HG02970 (cell line): ENCODE measurements around the gene ZHX3.

Experiments
- ATAC-seq: cut with Tn5 transposase; IDR thresholded peaks from one replicate; pipeline ENCODE4 v1.9.1; 2021; ENCODE audit warnings: mild to moderate bottlenecking, moderate library complexity, moderate number of reproducible peaks; ENCODE audit not compliant: unreplicated experiment, low FRiP score

The ZHX3 gene

GRCh38 chr20:41165001-41165882 lies 152.3 kb downstream of the ZHX3 start:
- ATAC-seq, result no peak

- no peak for ATAC-seq
These were observed 153.7 kb downstream of the ZHX3 start for GRCh38 chr20:41163821-41164220.

- ATAC-seq, result no peak
These were observed 155.1 kb downstream of the ZHX3 start for GRCh38 chr20:41162396-41162795.

GRCh38 chr20:41161886-41162285 lies 155.6 kb downstream of the ZHX3 start:
- no peak for ATAC-seq

- ATAC-seq, result no peak
These were observed 156.8 kb downstream of the ZHX3 start for GRCh38 chr20:41160686-41161085.

- no peak for ATAC-seq
These were observed 158.0 kb downstream of the ZHX3 start for GRCh38 chr20:41159547-41159946.

GRCh38 chr20:41158082-41158625 lies 159.4 kb downstream of the ZHX3 start:
- no peak for ATAC-seq

- ATAC-seq, result no peak
These were observed 162.3 kb downstream of the ZHX3 start for GRCh38 chr20:41155261-41155660.

- ATAC-seq, result no peak
These were observed 162.9 kb downstream of the ZHX3 start for GRCh38 chr20:41154436-41155176.

GRCh38 chr20:41152108-41152757 lies 165.3 kb downstream of the ZHX3 start:
- ATAC-seq, result no peak

GRCh38 chr20:41151134-41151869 lies 166.2 kb downstream of the ZHX3 start:
- ATAC-seq, result no peak

- no peak for ATAC-seq
These were observed 166.9 kb downstream of the ZHX3 start for GRCh38 chr20:41150664-41151063.

GRCh38 chr20:41148942-41149341 lies 168.6 kb downstream of the ZHX3 start:
- ATAC-seq, result no peak

- no peak for ATAC-seq
These were observed 169.8 kb downstream of the ZHX3 start for GRCh38 chr20:41147767-41148191.

GRCh38 chr20:41145821-41146620 lies 171.5 kb downstream of the ZHX3 start:
- no peak for ATAC-seq

- ATAC-seq, result no peak
These were observed 172.2 kb downstream of the ZHX3 start for GRCh38 chr20:41145317-41145716.

GRCh38 chr20:41143354-41143753 lies 174.2 kb downstream of the ZHX3 start:
- ATAC-seq, result no peak

- ATAC-seq, result no peak
These were observed 174.6 kb downstream of the ZHX3 start for GRCh38 chr20:41142919-41143318.

- ATAC-seq, result no peak
These were observed 175.3 kb downstream of the ZHX3 start for GRCh38 chr20:41142245-41142644.
